Stimulated activated effector memory CD8-positive, alpha-beta T cell treated with anti-CD3 and anti-CD28 coated beads, Interleukin-12 subunit alpha, Interleukin-12 subunit beta, amount 100 ng/mL, for 72 hours (primary cell): ENCODE measurements around the gene PPIH.
"Not testable (repeated sequence)": the region's sequence is repeated elsewhere in the genome, so short reads cannot be mapped to it uniquely, and the experiment has no call there.

Experiments used
- ATAC-seq: fragments of 150-1000 bp; cut with Tn5 transposase; 2 replicates; pipeline ENCODE4 v1.10.0; 2021
- DNase-seq, 2 donors: peaks; one replicate each; pipeline ENCODE4 v3.0.0; 2021 to 2022; ENCODE audit warnings: low spot score in 2 of 2
- H3K27ac Mint-ChIP-seq: one replicate; pipeline ENCODE4 v1.8.0; 2022; ENCODE audit warnings: mild to moderate bottlenecking, mixed read lengths
- H3K36me3 Mint-ChIP-seq: one replicate; pipeline ENCODE4 v1.8.0; 2022; ENCODE audit warnings: mild to moderate bottlenecking, mixed read lengths
- H3K4me1 Mint-ChIP-seq: one replicate; pipeline ENCODE4 v1.8.0; 2022; ENCODE audit warnings: mixed read lengths
- H3K4me3 Mint-ChIP-seq: one replicate; pipeline ENCODE4 v1.8.0; 2022; ENCODE audit warnings: mild to moderate bottlenecking, mixed read lengths
- H3K9me3 Mint-ChIP-seq: one replicate; pipeline ENCODE4 v1.8.0; 2022; ENCODE audit warnings: mixed read lengths

Gene PPIH

DNA sequence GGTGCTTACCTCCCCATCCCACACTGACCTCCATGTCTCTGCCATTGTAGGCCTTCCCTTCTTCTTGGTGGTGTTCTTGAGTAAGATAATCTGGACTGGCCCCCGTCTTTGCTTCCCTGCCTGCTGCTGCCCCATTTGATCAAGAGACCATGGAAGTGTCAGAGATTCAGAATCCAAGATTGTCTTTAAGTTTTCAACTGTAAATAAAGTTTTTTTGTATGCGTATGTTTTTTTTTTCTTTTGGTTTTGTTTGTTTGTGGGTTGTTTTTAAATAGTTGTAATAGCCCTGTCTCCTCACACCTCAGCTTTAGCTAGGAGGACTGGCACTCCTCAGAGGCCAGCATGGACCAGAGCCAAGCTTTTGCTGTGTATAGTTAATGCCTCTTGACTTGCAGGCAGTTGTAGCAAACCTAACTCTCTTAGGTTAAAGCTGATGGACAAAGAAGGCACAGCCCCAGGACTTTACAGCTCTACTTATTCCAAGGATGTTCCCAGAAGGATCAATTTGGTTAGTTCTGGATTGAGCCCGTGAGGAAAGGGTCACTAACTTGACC, 18.4 kb downstream of the PPIH start:
- H3K27ac Mint-ChIP-seq = peak overlapping the region; percentile 23
- DNase-seq = no peak
- H3K4me3 Mint-ChIP-seq = no peak overlapping the region
- peaks cover 40% of the 10 kb centered on the region for H3K36me3 Mint-ChIP-seq
- ATAC-seq = no peak
- H3K4me1 Mint-ChIP-seq = peaks cover 21% of the 10 kb centered on the region
- H3K9me3 Mint-ChIP-seq = no peaks in the 10 kb centered on the region

DNA sequence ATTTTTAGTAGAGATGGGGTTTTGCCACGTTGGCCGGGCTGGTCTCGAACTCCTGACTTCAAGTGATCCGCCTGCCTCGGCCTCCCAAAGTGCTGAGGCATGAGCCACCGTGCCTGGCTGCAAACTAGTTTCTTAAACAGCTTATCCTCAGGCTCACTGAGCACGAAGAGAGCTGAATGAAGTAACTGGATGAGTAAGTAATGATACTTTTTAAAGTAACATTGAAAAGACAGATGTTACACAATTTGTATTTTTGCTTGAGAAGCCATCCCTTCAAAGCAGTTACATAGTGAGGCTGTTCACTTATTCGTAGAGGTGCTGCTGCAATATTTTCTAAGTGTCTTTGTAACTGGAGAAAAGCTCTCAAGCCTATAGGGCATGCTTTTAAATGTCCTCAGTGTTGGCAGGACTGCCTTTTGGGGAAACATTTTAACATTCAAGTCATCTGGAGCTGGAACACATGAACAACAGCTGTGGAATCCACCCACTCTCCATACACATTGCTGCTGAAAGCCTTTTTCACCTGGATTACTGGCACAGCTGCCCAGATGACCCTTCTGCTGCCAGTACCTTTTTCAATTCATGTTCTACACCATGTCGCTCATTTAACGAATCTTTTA, 21.3 kb downstream of the PPIH start:
- Mint-ChIP-seq H3K36me3 (peaks cover 42% of the 10 kb centered on the region), H3K4me1 (peaks cover 32% of the 10 kb centered on the region), H3K27ac (no peak overlapping the region), H3K9me3 (no peaks in the 10 kb centered on the region), H3K4me3 (no peak overlapping the region)
- ATAC-seq (no peak), DNase-seq (no peak)

DNA sequence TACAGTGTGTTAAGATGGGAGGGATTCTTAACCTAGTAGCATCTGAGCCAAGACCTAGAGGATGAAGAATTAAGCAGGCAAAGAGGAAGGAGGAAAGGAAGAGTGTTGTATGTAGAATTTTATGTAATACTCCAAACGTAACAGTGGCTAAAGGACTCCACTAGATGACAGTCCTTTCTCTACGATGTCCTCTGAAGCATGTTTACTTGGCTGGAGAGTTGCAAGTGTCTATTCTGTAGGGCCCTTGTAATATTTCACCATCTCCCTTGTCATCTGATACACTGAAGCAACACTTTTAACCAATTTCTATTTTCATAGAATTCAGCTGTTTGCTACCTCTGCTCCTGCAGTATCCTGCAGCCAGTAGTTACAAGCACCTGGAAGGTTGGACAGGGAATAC, 21.8 kb downstream of the PPIH start:
- peak overlapping the region; percentile 94 for H3K4me3 Mint-ChIP-seq
- H3K36me3 Mint-ChIP-seq = peaks cover 46% of the 10 kb centered on the region
- no peaks in the 10 kb centered on the region for H3K9me3 Mint-ChIP-seq
- ATAC-seq = no peak
- no peak overlapping the region for H3K27ac Mint-ChIP-seq
- H3K4me1 Mint-ChIP-seq = peaks cover 38% of the 10 kb centered on the region
- DNase-seq = no peak

DNA sequence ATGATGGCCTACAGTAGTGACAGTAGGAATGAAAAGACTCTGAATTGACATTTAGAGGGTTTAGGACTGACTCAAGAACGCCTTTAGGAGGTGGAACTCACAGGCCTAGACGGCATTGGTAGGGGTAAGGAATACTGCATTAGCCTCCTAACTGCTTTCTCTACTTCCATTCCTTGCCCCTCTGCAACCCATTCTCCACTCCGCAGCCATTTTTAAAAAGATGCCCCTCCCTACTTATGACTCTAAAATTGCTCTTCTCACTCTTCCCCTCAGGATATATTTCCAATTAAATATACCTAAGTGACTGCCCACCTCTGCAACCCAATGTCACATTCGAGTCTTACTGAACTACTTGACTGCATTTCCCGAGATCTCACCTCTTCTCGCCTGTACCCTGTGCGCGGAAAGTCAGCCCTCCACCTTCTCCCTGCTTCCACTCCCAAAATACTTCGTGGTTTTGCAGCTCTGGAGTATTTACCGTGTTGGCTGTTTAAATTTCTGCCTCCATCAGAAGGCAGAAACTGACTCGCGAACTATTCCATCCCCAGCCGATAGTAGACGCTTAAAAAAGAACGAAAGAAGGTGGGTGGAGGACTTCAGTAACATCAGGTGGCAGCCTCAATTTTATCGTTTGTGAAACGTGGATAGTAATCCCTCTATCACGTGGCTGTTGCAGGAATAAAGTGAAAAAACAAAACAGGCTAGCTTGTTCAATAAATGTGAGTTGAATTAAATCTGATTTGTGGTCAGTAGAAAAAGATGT, 22.9 kb downstream of the PPIH start:
- no peak for DNase-seq
- H3K27ac Mint-ChIP-seq = peak overlapping the region; percentile 98
- H3K36me3 Mint-ChIP-seq = peaks cover 51% of the 10 kb centered on the region
- H3K9me3 Mint-ChIP-seq = no peaks in the 10 kb centered on the region
- ATAC-seq = no peak
- peak overlapping the region; percentile 94 for H3K4me3 Mint-ChIP-seq
- peaks cover 48% of the 10 kb centered on the region for H3K4me1 Mint-ChIP-seq

DNA sequence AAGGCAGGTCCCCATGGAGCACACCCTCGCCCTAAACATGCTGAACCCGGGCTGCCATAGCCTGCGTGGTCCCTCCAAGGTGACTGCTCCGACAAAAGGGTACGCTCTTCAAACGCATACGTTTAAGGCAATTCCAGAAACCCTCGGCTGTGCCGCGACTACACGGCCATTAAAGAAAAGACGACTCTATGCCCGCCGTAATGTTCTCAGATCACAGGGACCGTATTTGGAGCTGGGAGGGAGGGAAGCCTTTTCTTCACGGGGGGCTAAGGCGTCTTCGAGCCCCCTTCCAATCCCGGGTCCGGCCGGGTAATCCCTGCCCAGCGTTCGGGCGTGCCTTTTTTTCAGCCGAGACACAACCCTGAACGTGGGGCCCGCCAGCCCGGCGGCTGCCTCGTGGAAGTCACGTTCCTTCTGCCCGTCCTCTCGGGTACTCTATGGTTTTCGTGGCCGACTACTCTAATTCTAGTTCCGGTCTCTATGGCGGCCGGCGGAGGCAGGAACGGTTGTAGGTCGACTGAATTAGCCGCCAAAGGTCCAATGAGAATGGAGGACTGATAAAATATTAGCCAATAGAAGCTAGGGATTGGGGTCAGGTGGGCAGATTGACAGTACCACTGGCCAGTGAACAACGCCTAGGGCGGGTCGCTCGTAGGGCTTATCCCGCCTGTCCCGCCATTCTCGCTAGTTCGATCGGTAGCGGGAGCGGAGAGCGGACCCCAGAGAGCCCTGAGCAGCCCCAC, 23.7 kb downstream of the PPIH start, which contains the start of gene YBX1:
Gene YBX1, plus strand, starts transcription at position 678 of the 743 bp plus-strand sequence. CDS start 148 bp downstream, outside the sequence.
- H3K27ac Mint-ChIP-seq = peak within 1 kb of the TSS; percentile 98
- ATAC-seq (peak; percentile 96), DNase-seq (peak; percentile 95 to 98)
- H3K36me3 Mint-ChIP-seq = peaks cover 59% of the 10 kb centered on the region
- no peaks in the 10 kb centered on the region for H3K9me3 Mint-ChIP-seq
- H3K4me1 Mint-ChIP-seq = peaks cover 57% of the 10 kb centered on the region
- peak within 1 kb of the TSS; percentile 94 for H3K4me3 Mint-ChIP-seq

DNA sequence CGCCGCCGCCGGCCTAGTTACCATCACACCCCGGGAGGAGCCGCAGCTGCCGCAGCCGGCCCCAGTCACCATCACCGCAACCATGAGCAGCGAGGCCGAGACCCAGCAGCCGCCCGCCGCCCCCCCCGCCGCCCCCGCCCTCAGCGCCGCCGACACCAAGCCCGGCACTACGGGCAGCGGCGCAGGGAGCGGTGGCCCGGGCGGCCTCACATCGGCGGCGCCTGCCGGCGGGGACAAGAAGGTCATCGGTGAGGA, 24.2 kb downstream of the PPIH start:
- not testable (repeated sequence) for H3K9me3 Mint-ChIP-seq, DNase-seq
- Mint-ChIP-seq H3K27ac (peak overlapping the region; percentile 98), H3K4me3 (peak overlapping the region; percentile 94), H3K36me3 (peaks cover 64% of the 10 kb centered on the region), H3K4me1 (peaks cover 62% of the 10 kb centered on the region)
- peak; percentile 35 for ATAC-seq

DNA sequence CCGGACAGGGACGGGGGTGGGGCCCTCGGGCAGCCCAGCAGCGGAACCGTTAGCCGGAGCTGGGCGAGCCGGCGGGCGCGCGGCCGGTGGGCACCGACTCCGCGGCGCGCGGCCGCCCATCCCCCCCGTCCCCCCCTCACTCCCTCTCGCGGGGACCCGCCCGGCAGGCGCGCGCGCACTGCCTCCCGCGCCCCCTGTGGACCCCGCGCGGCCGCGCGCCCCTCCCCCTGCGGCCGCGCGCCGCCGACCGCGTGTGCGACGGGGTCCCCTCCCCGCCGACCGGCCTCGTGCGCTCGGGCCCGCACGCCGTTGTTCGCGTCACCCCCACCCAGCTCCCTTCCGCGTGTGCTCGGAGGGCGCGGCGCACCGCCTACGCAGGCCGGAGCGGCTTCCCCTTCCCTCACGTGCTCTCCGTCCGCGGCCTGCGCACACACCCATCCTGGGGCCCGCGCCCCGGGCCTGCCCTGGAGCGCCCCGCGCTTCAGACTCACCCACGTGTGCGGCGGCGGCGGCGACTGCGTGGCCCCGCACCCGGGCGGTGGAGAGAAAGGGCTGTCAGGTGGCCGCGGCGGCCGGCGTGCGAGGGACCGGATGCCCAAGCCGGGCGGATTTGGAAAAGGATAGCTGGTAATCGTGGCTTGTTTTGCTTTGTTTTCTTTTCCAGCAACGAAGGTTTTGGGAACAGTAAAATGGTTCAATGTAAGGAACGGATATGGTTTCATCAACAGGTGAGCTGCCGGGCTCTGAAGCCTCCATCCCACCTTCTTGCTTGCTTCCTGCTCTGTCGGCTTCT, 24.7 kb downstream of the PPIH start:
- DNase-seq (peak; percentile 34 to 76), ATAC-seq (peak; percentile 33)
- Mint-ChIP-seq H3K4me1 (peaks cover 67% of the 10 kb centered on the region), H3K9me3 (no peaks in the 10 kb centered on the region), H3K36me3 (peaks cover 69% of the 10 kb centered on the region), H3K4me3 (peak overlapping the region; percentile 94), H3K27ac (peak overlapping the region; percentile 98)

DNA sequence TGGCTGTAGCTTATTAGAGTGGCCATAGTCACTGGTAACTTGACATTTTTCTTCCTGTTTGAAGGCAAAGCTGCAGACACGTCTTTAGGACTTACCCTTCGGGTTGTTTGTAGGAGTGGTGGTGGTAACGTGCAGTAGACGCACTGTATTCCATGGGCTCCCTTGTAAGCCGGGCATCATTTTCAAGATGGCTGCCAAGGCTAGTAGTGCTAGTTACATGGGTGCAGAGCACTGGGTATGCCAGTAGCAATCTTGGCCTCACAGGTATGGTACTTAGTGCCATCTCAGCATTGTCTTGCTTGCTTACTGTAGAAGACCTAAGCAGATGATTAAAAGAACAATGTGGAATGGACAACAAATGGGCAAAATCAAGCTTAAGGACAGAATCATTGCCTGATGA, 25.9 kb downstream of the PPIH start:
- ATAC-seq (no peak), DNase-seq (peak in 1 of 2 donors; percentile 56)
- H3K36me3 Mint-ChIP-seq = peaks cover 81% of the 10 kb centered on the region
- H3K4me1 Mint-ChIP-seq = peaks cover 77% of the 10 kb centered on the region
- no peaks in the 10 kb centered on the region for H3K9me3 Mint-ChIP-seq
- H3K27ac Mint-ChIP-seq = peak overlapping the region; percentile 98
- peak overlapping the region; percentile 94 for H3K4me3 Mint-ChIP-seq

DNA sequence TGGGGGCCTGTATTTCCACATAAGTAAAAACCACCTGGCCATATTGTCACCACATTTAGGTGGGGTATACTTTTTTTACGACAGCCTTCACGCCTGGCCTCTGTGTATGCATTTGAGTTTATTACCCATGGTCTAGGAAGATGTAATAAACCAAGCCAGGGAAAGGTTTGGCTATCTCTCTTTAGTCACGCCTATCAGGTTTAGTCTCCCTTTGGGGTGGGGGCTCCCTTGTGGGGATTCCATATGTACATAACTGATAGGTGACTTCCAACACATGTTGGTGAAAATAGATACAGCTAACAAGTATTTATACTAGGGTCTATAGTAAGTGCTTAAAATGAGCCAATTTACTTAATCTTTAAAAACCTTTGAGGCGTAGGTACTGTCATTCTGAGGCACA, 28.2 kb downstream of the PPIH start:
- peaks cover 98% of the 10 kb centered on the region for H3K36me3 Mint-ChIP-seq
- H3K9me3 Mint-ChIP-seq = no peaks in the 10 kb centered on the region
- ATAC-seq (no peak), DNase-seq (no peak)
- peak overlapping the region; percentile 37 for H3K27ac Mint-ChIP-seq
- H3K4me1 Mint-ChIP-seq = peaks cover 86% of the 10 kb centered on the region
- H3K4me3 Mint-ChIP-seq = peak overlapping the region; percentile 94

DNA sequence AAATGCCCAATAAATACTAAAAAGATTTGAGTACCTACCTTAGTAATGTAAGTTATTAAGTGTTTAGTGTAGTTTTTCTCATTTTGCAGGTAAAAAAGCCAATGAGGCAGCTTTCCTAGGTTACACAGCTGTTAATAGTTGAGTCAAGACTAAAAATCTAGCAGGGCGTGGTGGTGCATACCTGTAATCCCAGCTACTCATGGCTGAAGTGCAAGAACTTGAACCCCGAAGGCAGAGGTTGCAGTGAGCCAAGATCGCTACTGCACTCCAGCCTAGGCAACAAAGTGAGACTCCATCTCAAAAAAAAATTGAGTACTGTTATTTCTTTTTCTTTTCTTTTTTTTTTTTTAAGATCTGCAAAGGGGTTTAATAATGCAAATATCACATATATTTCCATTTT, 31.7 kb downstream of the PPIH start:
- peak overlapping the region; percentile 9 for H3K27ac Mint-ChIP-seq
- peaks cover 100% of the 10 kb centered on the region for H3K36me3 Mint-ChIP-seq
- peaks cover 82% of the 10 kb centered on the region for H3K4me1 Mint-ChIP-seq
- DNase-seq (peak in 1 of 2 donors; percentile 38), ATAC-seq (no peak)
- H3K4me3 Mint-ChIP-seq = peak overlapping the region; percentile 27
- H3K9me3 Mint-ChIP-seq = no peaks in the 10 kb centered on the region

DNA sequence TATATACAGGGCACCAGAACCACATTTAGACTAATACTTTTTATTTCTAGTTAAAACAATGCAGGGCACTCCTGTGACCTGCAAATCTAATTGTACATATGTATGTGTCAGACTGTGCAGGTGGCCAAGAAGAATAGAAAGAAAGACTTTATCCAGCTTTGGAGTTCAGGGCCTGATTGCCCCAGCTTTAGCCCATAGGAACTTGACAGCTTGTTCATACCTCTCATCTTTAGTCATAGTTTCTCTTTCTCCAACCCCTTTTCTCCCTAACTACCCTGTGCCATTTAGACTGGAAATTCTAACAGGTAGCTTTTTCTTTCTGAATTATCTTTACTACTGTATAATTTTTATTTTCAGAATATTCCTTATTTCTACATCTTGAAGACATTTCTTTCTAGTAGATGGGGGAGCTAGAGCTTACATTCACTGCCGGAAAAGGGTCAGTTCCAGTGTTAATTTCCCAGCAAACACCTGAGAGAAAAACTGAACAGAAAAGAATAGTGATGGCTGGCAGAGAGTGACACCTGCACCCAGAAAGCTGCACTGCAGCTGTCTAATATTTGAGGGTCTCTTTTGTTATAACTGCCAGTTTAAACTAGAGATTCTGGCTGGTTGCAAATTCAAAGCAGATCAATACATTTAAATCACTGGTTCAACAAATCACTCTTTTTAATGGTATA, 32.4 kb downstream of the PPIH start:
- ATAC-seq = peak; percentile 80
- H3K27ac Mint-ChIP-seq = no peak overlapping the region

DNA sequence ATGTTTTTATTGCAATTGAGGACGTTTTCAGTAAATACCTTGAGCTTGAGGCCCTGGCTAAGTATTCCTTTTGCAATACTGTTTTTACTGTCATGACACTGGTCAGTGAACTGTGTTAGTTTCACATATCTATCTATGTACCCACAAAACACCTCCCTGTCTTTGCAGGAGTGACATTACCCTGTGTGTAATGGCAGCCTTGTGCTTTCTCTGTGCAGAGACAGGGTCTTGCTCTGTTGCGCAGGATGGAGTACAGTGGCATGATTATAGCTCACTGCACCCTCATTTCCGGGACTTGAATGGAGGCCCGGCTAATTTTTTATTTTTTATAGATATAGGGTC, 32.9 kb downstream of the PPIH start:
- Mint-ChIP-seq H3K9me3 (no peaks in the 10 kb centered on the region), H3K4me1 (peaks cover 78% of the 10 kb centered on the region), H3K27ac (no peak overlapping the region), H3K4me3 (peak overlapping the region; percentile 27), H3K36me3 (peaks cover 100% of the 10 kb centered on the region)
- ATAC-seq (peak; percentile 74), DNase-seq (peak in 1 of 2 donors; percentile 40)

More for the DNA sequence above, 32.4 kb downstream of the PPIH start:
- DNase-seq = no peak
- no peaks in the 10 kb centered on the region for H3K9me3 Mint-ChIP-seq
- H3K4me3 Mint-ChIP-seq = peak overlapping the region; percentile 27
- peaks cover 78% of the 10 kb centered on the region for H3K4me1 Mint-ChIP-seq
- H3K36me3 Mint-ChIP-seq = peaks cover 100% of the 10 kb centered on the region

DNA sequence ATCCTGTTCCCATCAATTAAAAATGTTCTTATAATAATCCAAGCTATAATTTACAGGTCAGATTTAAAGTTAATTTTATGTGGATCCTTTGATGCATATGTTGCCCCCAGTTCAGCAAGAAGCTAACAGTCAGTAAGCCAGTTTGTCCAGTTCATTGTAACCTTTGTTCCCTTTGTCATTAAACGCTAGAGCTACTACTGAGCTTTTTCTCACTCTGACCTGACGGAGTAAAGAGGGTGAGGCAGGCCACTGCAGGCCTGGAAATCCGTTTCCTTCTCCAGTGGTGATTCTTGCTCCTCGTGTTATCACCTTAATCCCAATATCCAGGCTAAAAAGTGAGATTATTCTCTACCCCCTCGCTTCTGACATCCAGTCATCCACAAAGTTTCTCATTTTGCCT, 34.2 kb downstream of the PPIH start:
- H3K9me3 Mint-ChIP-seq = no peaks in the 10 kb centered on the region
- H3K27ac Mint-ChIP-seq = peak overlapping the region; percentile 61
- H3K4me3 Mint-ChIP-seq = no peak overlapping the region
- H3K36me3 Mint-ChIP-seq = peaks cover 100% of the 10 kb centered on the region
- DNase-seq (no peak), ATAC-seq (no peak)
- H3K4me1 Mint-ChIP-seq = peaks cover 67% of the 10 kb centered on the region

DNA sequence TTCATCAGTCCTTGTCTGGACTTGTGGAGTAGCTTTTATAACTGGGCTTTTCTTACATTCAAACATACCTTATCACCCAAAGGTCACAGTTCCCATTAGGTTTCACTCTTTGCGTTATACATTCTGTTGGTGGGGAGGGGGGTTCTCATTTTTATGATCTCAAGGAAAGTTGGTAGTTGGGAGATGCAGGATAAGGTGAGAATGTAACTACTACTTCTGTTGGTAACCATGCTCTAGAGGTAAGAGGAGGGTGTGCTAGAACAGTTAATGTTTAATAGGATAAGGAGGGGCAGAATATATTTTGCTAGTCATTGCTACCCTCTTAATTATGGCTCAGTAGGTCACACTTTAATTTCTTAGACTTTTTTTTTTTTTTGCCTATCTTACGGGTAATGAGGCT, 34.7 kb downstream of the PPIH start:
- peaks cover 100% of the 10 kb centered on the region for H3K36me3 Mint-ChIP-seq
- no peaks in the 10 kb centered on the region for H3K9me3 Mint-ChIP-seq
- ATAC-seq = no peak
- no peak overlapping the region for H3K4me3 Mint-ChIP-seq
- no peak for DNase-seq
- H3K4me1 Mint-ChIP-seq = peaks cover 62% of the 10 kb centered on the region
- H3K27ac Mint-ChIP-seq = peak overlapping the region; percentile 61
